Activated CD8-positive, alpha-beta T cell treated with anti-CD3 and anti-CD28 coated beads, Interleukin-2, amount 10 ng/mL, durations not matched to agents 7 days and 5 days (primary cell): ENCODE results near the gene BEST2. TPM values are rescaled to one million over a fixed set of nuclear protein-coding genes. Genes with fewer than 3 reads are reported as not detected.
"Not testable (repeated sequence)": the region's sequence is repeated elsewhere in the genome, so short reads cannot be mapped to it uniquely, and the experiment has no call there.

Experiments used
- ATAC-seq: fragments of 150-1000 bp; cut with Tn5 transposase; one replicate; pipeline ENCODE4 v1.10.0; 2021; ENCODE audit warnings: moderate library complexity
- CTCF ChIA-PET: fragments of 350-600 bp; sonication (Branson Sonifier 250); formaldehyde crosslinking; loops from one replicate; lab custom pipeline; 2021; ENCODE audit warnings: antibody characterized with exemption; lab: Charles Lee
- POLR2A ChIA-PET: fragments of 350-600 bp; sonication (Branson Sonifier 250); formaldehyde crosslinking; loops from one replicate; lab custom pipeline; 2021; ENCODE audit warnings: antibody characterized with exemption; lab: Charles Lee
- DNase-seq: peaks from one replicate; pipeline ENCODE4 v3.0.0-alpha.2; 2020
- H3K27ac Mint-ChIP-seq: one replicate; pipeline ENCODE4 v1.8.0; 2021; ENCODE audit warnings: mild to moderate bottlenecking, mixed read lengths
- H3K27me3 Mint-ChIP-seq: one replicate; pipeline ENCODE4 v1.8.0; 2021; ENCODE audit warnings: low read depth, mixed read lengths
- H3K36me3 Mint-ChIP-seq: one replicate; pipeline ENCODE4 v1.8.0; 2021; ENCODE audit warnings: low read depth, mixed read lengths
- H3K4me1 Mint-ChIP-seq: one replicate; pipeline ENCODE4 v1.8.0; 2021; ENCODE audit warnings: low read depth, mixed read lengths
- H3K4me3 Mint-ChIP-seq: one replicate; pipeline ENCODE4 v1.8.0; 2021; ENCODE audit warnings: mild to moderate bottlenecking, mixed read lengths
- H3K9me3 Mint-ChIP-seq: one replicate; pipeline ENCODE4 v1.8.0; 2022; ENCODE audit warnings: mixed read lengths; ENCODE audit not compliant: insufficient read depth
- total RNA-seq, 2 experiments: library from RNA; stranded (reverse); gene quantifications; one replicate each; pipeline ENCODE4 v1.2.3, GENCODE V29; 2021

Gene BEST2
- total RNA-seq, 2 experiments from 2014 or later: not detected

DNA sequence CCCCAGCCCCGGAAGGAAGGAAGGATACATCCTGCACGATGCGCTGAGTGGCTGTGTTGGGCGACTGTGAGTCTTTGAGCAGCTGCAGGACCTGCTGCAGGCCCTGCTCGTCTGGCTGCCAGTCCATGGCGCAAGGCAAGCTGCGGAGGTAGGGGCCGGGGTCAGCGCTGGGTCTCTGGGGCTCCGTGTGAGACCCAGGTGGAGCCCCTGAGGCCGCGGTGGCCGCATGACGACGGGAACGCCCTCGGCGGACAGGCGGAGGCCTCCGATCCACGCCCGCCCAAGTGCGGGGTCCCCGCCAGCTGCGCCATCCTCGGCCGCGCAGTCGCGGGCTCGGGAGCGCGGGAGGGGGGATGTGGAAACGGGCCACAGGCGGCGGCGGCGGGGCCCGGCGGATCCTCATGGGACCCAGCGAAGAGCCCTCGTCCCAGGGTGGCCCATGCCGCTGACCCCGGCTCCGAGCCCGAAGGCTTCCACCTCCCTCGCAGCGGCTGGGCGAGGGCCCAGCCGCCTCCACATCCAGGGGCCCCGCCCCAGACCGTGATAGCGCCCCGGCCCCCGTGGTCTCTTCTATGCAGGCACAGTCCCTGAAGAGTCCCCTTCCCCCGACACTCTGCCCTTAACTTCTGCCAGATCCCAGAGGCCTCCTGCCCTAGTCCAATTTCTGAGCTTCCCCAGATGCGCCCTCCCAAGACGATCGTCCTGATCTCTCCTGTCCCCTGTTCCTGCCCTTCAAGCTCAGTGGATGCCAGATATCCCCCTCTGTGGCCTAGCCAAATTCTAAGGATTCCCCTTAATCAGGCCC lies 30.5 kb upstream of the BEST2 start:
- ATAC-seq (no peak), DNase-seq (peak; percentile 54)
- Mint-ChIP-seq H3K27me3 (no peaks in the 10 kb centered on the region), H3K36me3 (peaks cover 38% of the 10 kb centered on the region), H3K4me1 (peaks cover 30% of the 10 kb centered on the region), H3K9me3 (no peaks in the 10 kb centered on the region), H3K4me3 (peak overlapping the region; percentile 96), H3K27ac (peak overlapping the region; percentile 94)
- CTCF ChIA-PET: interaction anchor here (0.9 to 9.2 kb wide), 11 partner anchors 13 to 126 kb away, joined by 3 to 85 read pairs (median 9); partner anchors contain the start of genes GET3, JUNB and TRIR
- POLR2A ChIA-PET: interaction anchor here (0.9 to 5.6 kb wide), 6 partner anchors 14 to 80 kb away, joined by 3 to 109 read pairs (median 6); partner anchors contain the start of genes DHPS, FBXW9, GET3 and JUNB

DNA sequence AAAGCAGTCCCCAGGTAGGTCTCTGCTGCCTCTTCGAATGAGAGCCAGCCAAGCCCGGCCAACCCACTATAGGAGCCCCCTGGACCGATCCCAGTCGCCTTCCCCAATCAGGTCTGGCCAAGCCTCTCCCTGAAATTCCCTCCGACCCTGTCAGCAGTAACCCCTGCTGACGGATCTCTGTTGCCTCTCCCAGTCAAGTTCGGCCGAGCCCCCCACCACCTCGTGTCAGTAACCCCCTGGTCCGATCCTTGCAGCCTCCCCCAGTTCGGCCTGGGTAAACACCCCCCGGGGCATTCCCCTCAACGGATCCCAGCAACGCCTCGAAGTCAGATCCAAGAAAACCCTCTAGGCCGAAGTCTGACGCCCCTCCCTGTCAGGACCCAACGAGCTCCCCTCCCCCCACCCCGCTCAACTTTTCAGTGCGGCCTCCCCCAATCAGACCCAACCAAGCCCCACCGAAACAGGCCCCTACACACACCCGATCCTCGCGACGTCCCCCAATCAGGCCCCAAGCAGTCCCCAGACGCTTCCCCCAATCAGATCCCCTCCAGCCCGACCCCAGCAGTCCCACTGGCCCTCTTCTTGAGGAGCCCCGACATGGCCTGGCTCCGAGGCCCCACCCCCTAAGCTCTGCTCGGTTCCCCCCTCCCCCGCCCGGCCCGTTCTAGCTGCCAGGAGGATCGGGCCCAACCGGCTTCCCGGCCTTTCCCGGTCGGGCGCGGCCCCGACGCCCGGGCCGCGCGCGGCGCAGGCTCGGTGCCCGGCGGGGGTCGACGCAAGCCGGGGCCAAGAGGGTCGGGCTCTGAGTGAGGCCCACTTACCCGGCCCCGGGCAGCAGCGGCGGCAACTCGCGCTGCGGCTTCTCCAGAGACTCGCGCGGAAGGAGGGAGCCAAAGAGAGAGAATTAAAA lies 29.7 kb upstream of the BEST2 start:
- Mint-ChIP-seq H3K27me3 (no peaks in the 10 kb centered on the region), H3K36me3 (peaks cover 37% of the 10 kb centered on the region), H3K4me1 (peaks cover 28% of the 10 kb centered on the region), H3K4me3 (peak overlapping the region; percentile 96), H3K9me3 (no peaks in the 10 kb centered on the region), H3K27ac (peak overlapping the region; percentile 93)
- ATAC-seq (peak; percentile 51), DNase-seq (peak; percentile 66)
- POLR2A ChIA-PET: interaction anchor here (0.6 to 5.6 kb wide), 5 partner anchors 13 to 70 kb away, joined by 3 to 109 read pairs (median 7); partner anchors contain the start of genes DHPS, FBXW9, GET3 and JUNB
- CTCF ChIA-PET: interaction anchor here (1.0 to 9.2 kb wide), 10 partner anchors 12 to 77 kb away, joined by 3 to 85 read pairs (median 6); partner anchors contain the start of genes JUNB, MAN2B1 and TRIR

DNA sequence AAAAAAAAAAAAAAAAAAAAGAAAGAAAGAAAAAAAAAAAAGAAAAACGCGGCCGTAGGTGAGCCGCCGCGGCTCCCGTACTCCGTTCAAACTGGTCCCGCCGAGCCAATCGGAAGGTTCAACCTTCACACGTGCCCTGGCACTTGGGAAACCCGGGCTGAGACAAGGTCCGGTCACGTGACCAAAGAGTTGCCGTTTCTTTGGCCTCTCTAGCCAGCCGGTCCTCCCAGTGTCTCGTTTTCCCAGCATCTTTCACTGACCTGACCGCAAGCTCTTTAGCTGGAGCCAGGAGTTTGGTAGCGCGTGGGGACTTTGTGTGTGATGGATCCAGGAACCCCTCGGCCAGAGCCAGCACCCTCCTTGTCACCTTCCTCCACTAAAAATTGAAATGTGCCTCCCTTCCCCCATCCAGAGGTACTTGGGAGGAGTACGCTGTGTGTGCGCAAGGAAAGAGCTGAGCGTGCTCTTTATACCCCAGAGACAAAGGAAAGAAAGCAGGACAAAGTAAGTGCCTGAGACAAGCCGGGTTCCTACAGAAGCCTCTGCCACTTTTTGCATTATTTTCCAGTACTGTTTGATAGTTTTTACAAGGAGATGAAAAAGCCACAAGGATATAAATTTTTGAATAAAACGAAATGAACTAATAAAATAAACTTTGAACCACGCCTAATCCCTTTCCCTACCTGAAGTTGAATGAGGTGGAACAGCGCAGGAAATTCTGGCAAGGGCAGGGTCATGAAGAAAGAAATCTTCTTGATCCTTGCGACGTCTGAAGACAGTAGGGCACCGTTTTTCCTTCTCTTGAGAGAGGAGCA lies 28.8 kb upstream of the BEST2 start:
- no peaks in the 10 kb centered on the region for H3K27me3 Mint-ChIP-seq
- DNase-seq: peak; percentile 98
- H3K4me1 Mint-ChIP-seq: peaks cover 29% of the 10 kb centered on the region
- H3K27ac Mint-ChIP-seq: peak overlapping the region; percentile 86
- H3K4me3 Mint-ChIP-seq: peak overlapping the region; percentile 85
- no peaks in the 10 kb centered on the region for H3K9me3 Mint-ChIP-seq
- H3K36me3 Mint-ChIP-seq: peaks cover 41% of the 10 kb centered on the region
- ChIA-PET CTCF (interaction anchor here (0.7 to 9.2 kb wide), 16 partner anchors 11 to 925 kb away, joined by 3 to 85 read pairs (median 3); partner anchors contain the start of genes JUNB, MAN2B1 and TRIR), POLR2A (interaction anchor here (0.6 to 5.6 kb wide), 13 partner anchors 9 to 191 kb away, joined by 3 to 109 read pairs (median 4); partner anchors contain the start of genes DHPS, FBXW9, GET3 and JUNB)
- peak; percentile 91 for ATAC-seq

DNA sequence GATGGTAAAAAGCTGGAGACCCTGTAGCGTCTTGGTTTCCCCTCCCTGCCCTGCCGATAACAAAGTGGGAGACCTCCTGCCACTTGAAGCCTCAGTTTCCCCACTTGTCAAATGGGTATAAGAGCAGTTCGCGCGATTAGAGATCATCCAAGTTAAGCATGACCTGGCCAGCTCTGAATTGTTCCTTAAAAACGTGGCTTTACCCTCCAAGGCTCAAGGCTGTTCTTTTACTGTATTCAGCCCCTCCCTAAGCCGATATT lies 28.3 kb upstream of the BEST2 start:
- peaks cover 44% of the 10 kb centered on the region for H3K36me3 Mint-ChIP-seq
- H3K27me3 Mint-ChIP-seq: no peaks in the 10 kb centered on the region
- H3K4me3 Mint-ChIP-seq: peak overlapping the region; percentile 85
- peaks cover 28% of the 10 kb centered on the region for H3K4me1 Mint-ChIP-seq
- POLR2A ChIA-PET: interaction anchor here (0.6 to 5.6 kb wide), 10 partner anchors 9 to 190 kb away, joined by 3 to 109 read pairs (median 4); partner anchors contain the start of genes DHPS, FBXW9, GET3 and JUNB
- CTCF ChIA-PET: interaction anchor here (0.7 to 9.2 kb wide), 12 partner anchors 10 to 926 kb away, joined by 3 to 85 read pairs (median 4); partner anchors contain the start of genes JUNB and TRIR
- ATAC-seq (no peak), DNase-seq (no peak)
- peak overlapping the region; percentile 86 for H3K27ac Mint-ChIP-seq
- H3K9me3 Mint-ChIP-seq: no peaks in the 10 kb centered on the region

DNA sequence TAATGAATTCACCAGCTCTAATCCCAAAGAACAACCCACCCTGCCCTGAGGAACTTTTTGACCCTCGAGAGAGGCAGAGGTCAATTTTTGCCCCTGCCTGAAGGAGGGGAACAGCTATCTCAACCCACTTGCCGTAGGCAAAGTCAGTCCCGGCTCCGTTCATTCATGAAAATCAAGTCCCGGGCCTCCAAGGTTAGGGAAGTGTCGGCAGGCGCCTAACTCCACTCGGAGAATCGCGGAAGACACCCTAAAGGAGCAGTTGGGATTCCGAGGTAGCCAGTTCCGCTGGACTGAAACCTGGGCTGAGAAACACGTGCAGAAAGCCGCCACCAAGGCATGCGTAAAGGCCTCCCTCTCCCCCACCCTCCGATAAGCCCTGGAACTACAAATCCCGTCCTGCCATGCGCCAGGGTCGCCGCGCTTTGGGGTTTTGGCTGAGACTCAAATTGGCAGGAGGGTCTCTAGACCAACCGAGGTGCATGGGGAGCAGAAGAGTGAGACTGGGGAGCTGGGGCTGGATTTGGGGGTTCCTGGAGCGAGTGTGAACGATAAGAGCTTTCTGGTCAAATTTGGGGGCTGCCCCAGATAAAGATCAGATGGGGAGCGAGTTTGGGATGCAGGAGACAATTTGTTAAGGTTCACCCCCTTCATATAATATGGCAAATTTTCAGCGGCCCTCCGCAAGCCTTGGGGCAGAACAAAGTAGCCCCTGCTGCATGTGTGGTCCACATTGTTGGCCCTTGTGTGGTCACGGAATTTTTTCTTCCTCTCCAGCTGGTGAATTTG lies 27.8 kb upstream of the BEST2 start, which contains the start of gene TNPO2:
Gene TNPO2, minus strand, starts transcription at position 292 of the 786 bp plus-strand sequence. CDS start 2,955 bp downstream, outside the sequence.
- H3K4me1 Mint-ChIP-seq: peaks cover 25% of the 10 kb centered on the region

DNA sequence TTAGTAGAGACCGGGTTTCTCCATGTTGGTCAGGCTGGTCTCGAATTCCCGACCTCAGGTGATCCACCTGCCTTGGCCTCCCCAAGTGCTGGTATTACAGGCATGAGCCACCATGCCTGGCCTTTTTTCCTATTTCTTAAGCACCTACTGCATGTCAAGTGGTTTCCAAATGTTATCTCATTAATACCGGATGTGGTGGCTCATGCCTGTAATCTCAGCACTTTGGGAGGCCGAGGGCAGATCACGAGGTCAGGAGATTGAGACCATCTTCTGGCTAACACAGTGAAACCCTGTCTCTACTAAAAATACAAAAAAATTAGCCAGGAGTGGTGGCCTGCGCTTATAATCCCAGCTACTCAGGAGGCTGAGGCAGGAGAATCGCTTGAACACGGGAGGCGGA lies 26.0 kb upstream of the BEST2 start:
- H3K4me1 Mint-ChIP-seq: peaks cover 24% of the 10 kb centered on the region
- DNase-seq, H3K27ac Mint-ChIP-seq, H3K4me3 Mint-ChIP-seq, H3K9me3 Mint-ChIP-seq, H3K27me3 Mint-ChIP-seq, ATAC-seq: not testable (repeated sequence)
- H3K36me3 Mint-ChIP-seq: peaks cover 47% of the 10 kb centered on the region
- POLR2A ChIA-PET: interaction anchor here (1.0 to 1.5 kb wide), 2 partner anchors 9 to 44 kb away, joined by 3 to 4 read pairs; partner anchors contain the start of genes DHPS and TRIR
- CTCF ChIA-PET: interaction anchor here (9.2 kb wide), 1 partner anchor 8 kb away, joined by 85 read pairs; the partner anchor contains the start of gene TRIR

More for the DNA sequence above, 27.8 kb upstream of the BEST2 start, which contains the start of gene TNPO2:
- peak; percentile 41 for ATAC-seq
- CTCF ChIA-PET: interaction anchor here (0.7 to 9.2 kb wide), 12 partner anchors 10 to 926 kb away, joined by 3 to 85 read pairs (median 4); partner anchors contain the start of gene TRIR
- peak; percentile 84 for DNase-seq
- Mint-ChIP-seq H3K4me3 (peak within 1 kb of the TSS; percentile 85), H3K27me3 (no peaks in the 10 kb centered on the region), H3K9me3 (no peaks in the 10 kb centered on the region), H3K36me3 (peaks cover 42% of the 10 kb centered on the region), H3K27ac (peak within 1 kb of the TSS; percentile 86)
- POLR2A ChIA-PET: interaction anchor here (0.8 to 5.6 kb wide), 6 partner anchors 11 to 190 kb away, joined by 3 to 109 read pairs (median 4); partner anchors contain the start of genes DHPS, FBXW9, GET3 and TRIR

DNA sequence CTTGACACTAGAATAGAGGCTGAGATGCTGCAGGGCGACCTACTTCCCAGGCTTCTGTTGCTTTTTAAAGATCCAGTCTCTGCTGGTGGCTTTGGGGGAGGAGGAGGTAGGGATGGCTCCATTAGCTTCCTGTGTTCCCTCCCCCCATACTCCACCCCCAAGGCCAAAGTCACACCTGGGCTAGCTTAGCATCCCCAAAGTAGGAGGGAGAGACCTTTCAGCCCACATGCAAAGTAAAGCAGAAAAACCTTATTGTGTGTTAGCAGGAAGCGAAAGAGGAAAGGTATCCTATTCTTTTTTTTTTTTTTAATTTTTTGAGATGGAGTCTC lies 24.6 kb upstream of the BEST2 start:
- ChIA-PET POLR2A (interaction anchor here (0.6 to 1.5 kb wide), 2 partner anchors 45 to 64 kb away, joined by 3 read pairs; partner anchors contain the start of genes DHPS and JUNB), CTCF (interaction anchor here (1.2 to 1.8 kb wide), 2 partner anchors 69 to 121 kb away, joined by 3 to 7 read pairs; no protein-coding TSS in a partner anchor)
- Mint-ChIP-seq H3K27ac (peak overlapping the region; percentile 63), H3K9me3 (no peaks in the 10 kb centered on the region), H3K36me3 (peaks cover 43% of the 10 kb centered on the region), H3K4me1 (peaks cover 25% of the 10 kb centered on the region), H3K27me3 (no peaks in the 10 kb centered on the region), H3K4me3 (no peak overlapping the region)
- no peak for ATAC-seq
- DNase-seq: no peak

DNA sequence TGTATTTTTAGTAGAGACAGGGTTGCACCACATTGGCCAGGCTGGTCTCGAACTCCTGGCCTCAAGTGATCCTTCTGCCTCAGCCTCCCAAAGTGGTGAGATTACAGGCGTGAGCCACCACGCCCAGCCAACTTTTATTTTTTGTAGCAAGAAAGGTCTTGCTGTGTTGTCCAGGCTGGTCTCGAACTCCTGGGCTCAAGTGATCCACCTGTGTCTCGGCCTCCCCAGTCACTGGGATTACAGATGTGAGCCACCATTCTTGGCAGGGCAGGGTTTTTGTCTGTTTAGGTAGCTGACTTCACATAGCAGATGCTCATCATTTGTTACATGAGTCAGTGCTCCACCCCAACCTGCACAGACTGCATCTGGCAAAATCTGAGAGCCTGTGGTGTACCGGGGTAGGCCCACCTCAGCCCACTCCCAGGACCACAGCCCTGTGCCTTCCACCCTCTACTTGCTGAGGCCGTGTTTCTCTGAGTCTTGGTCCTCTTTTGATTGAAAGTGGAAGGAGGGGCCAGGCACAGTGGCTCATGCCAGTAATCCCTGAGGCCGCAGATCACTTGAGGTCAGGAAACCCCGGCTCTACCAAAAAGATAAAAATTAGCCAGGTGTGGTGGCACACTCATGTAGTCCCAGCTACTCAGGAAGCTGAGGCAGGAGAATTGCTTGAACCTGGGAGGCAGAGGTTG lies 23.7 kb upstream of the BEST2 start:
- Mint-ChIP-seq H3K4me3 (no peak overlapping the region), H3K9me3 (no peaks in the 10 kb centered on the region)
- ATAC-seq: no peak

DNA sequence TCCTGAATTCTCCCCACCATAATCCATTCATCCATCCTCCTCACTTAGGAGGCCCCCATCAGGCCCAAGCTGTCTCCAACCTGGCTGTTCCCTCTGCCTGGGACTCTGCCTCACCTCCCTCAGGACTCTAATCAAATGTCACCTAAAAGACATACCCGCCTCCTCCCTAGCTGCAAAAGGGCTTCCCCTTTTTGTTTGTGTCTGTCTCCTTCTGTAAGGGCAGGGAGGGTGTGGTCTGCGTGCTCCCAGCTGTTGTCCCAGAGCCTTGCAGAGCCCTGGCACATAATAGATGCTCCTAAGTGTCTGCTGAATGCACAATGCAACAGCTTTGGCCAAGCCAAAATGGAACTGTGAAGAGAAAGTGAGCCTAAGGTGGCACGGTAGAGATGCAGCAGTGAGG lies 21.5 kb upstream of the BEST2 start:
- Mint-ChIP-seq H3K4me1 (peaks cover 32% of the 10 kb centered on the region), H3K36me3 (peaks cover 51% of the 10 kb centered on the region), H3K9me3 (no peaks in the 10 kb centered on the region), H3K4me3 (no peak overlapping the region), H3K27me3 (no peaks in the 10 kb centered on the region), H3K27ac (no peak overlapping the region)
- DNase-seq (no peak), ATAC-seq (no peak)
- CTCF ChIA-PET: no interaction called here
- POLR2A ChIA-PET: no interaction called here

More for the DNA sequence above, 23.7 kb upstream of the BEST2 start:
- no peak overlapping the region for H3K27ac Mint-ChIP-seq
- no peak for DNase-seq
- peaks cover 49% of the 10 kb centered on the region for H3K36me3 Mint-ChIP-seq
- H3K4me1 Mint-ChIP-seq: peaks cover 32% of the 10 kb centered on the region
- H3K27me3 Mint-ChIP-seq: no peaks in the 10 kb centered on the region
- ChIA-PET CTCF (interaction anchor here (1.0 to 1.8 kb wide), 2 partner anchors 46 to 68 kb away, joined by 3 to 7 read pairs; no protein-coding TSS in a partner anchor), POLR2A (no interaction called here)
